ENCODE results near the gene PKIB. TPM values are rescaled to one million over a fixed set of nuclear protein-coding genes. Genes with fewer than 3 reads are reported as not detected.

PKIB gene
- total and polyA plus RNA-seq, 10 of the 15 experiments (the other 5 are each of a cell fraction or from before 2014, with no cell fraction given) = 0.20 to 1.8 (median 0.87) TPM

- in situ Hi-C loops (cut with MboI) = no loop called here
- 0% methylated on average over 1 of the region's 1 CpG for WGBS (ENCODE audit: insufficient coverage, insufficient replicate concordance, low lambda C conversion rate, missing lambda C conversion rate)
- BruUV-seq (replicated peaks) = no TSS peak
- Histone ChIP-seq H3K79me2 (ENCODE audit: control insufficient read depth, insufficient read depth, low read length) (no peaks in the 10 kb centered on the region), H3K27ac (ENCODE audit: control insufficient read depth, insufficient read depth) (no peak overlapping the region), H3K27me3 (replicated peaks in 1 of 2; ENCODE audit: control insufficient read depth in 2 of 2, insufficient read depth in 2 of 2, low read length in 1 of 2) (no peaks in the 10 kb centered on the region), H4K20me1 (ENCODE audit: control insufficient read depth, insufficient read depth) (no peaks in the 10 kb centered on the region), H3K4me2 (ENCODE audit: control insufficient read depth, insufficient read depth) (no peak overlapping the region), H3K4me1 (ENCODE audit: control insufficient read depth, insufficient read depth, low read length) (no peaks in the 10 kb centered on the region), H2AFZ (ENCODE audit: control insufficient read depth, low read depth, low read length) (no peak overlapping the region), H3K9me3 (replicated peaks; ENCODE audit: control insufficient read depth, insufficient read depth, low read length) (no peaks in the 10 kb centered on the region), H3K4me3 (no peak overlapping the region), H3K36me3 (ENCODE audit: control insufficient read depth in 2 of 2, insufficient read depth in 2 of 2, low read length in 1 of 2) (no peaks in the 10 kb centered on the region), H3K9ac (ENCODE audit: control insufficient read depth, insufficient read depth, low read length) (no peak overlapping the region)
- ChIA-PET POLR2A (interaction anchor here (0.6 to 1.1 kb wide), 2 partner anchors 31 to 87 kb away, joined by 3 to 7 read pairs; partner anchors contain the start of gene SMPDL3A), RAD21 (ENCODE audit: unreplicated experiment) (interaction anchor here (0.7 to 2.3 kb wide), 5 partner anchors 9 to 39 kb away, joined by 3 to 9 read pairs (median 5); partner anchors contain the start of gene SMPDL3A), SMC1A (ENCODE audit: uncharacterized antibody, unreplicated experiment) (interaction anchor here (0.6 to 1.9 kb wide), 14 partner anchors 9 to 47 kb away, joined by 3 to 7 read pairs (median 4); partner anchors contain the start of gene SMPDL3A), CTCF (interaction anchor here (0.7 to 3.7 kb wide), 8 partner anchors 8 to 80 kb away, joined by 3 to 19 read pairs (median 4); partner anchors contain the start of gene FABP7)
- DNase-seq (ENCODE audit: low read depth, low spot score) (no peak), FAIRE-seq (no peak), ATAC-seq (peak; percentile 100)
- intact Hi-C loops (cut with micrococcal nuclease; ENCODE audit: unreplicated experiment) = no loop called here
- TF ChIP-seq RAD21 (IDR thresholded peaks at IDR 0.05; ENCODE audit: insufficient read depth, low read depth, low read length) (no peak), MEF2B (IDR thresholded peaks at IDR 0.05; ENCODE audit: partially characterized antibody, poor library complexity, severe bottlenecking) (peak; percentile 64), HSF1 (IDR thresholded peaks at IDR 0.05; ENCODE audit: low read depth, low read length) (no peak), NRF1 (conservative IDR thresholded peaks at IDR 0.05; ENCODE audit: low read depth, low read length) (no peak), PKNOX1 (IDR thresholded peaks at IDR 0.05) (0 out of 2 replicates have a peak, but pooled peaks have one; percentile 17), ZBED1 (IDR thresholded peaks at IDR 0.05; ENCODE audit: borderline replicate concordance) (no peak), RELB (IDR thresholded peaks at IDR 0.05; ENCODE audit: low read depth) (peak; percentile 72), POU2F2 (IDR thresholded peaks at IDR 0.05; ENCODE audit: borderline replicate concordance, low read depth, low read length) (peak; percentile 57; the same call in 1 of the 3 replicates), IKZF2 (IDR thresholded peaks at IDR 0.05) (peak; percentile 33 to 37; a peak in 3 of 4 replicates), SRF (IDR thresholded peaks at IDR 0.05; ENCODE audit: low read depth in 2 of 2, low read length in 2 of 2) (no peak), NKRF (conservative IDR thresholded peaks at IDR 0.05) (no peak), TCF3 (IDR thresholded peaks at IDR 0.05; ENCODE audit: borderline replicate concordance, insufficient read depth, low read depth, low read length) (no peak), CHD4 (IDR thresholded peaks at IDR 0.05) (no peak)
These were observed 148.7 kb downstream of the PKIB start for GRCh38 chr6:122758927-122759334.

Measured in GM12878 (cell line).